Activated CD4-positive, CD25-positive, alpha-beta regulatory T cell treated with anti-CD3 and anti-CD28 coated beads, Interleukin-2, amount 50 U/mL, for 24 hours (primary cell): ENCODE data around the gene KDM4C.

Source experiments
- ATAC-seq, 2 donors: fragments of 150-1000 bp; cut with Tn5 transposase; one replicate each; pipeline ENCODE4 v1.10.0; 2021; ENCODE audit warnings: mild to moderate bottlenecking in 1 of 2, moderate library complexity in 1 of 2

KDM4C gene

GRCh38 chr9:6870650-6871477 lies 113.1 kb downstream of the KDM4C start:
- no peak for ATAC-seq

- peak; percentile 51 to 60 for ATAC-seq
Measured at GRCh38 chr9:6873857-6874256, 116.1 kb downstream of the KDM4C start.

- ATAC-seq: no peak
Measured at GRCh38 chr9:6876195-6876894, 118.6 kb downstream of the KDM4C start.

GRCh38 chr9:6877671-6878161 lies 119.9 kb downstream of the KDM4C start:
- no peak for ATAC-seq

GRCh38 chr9:6880626-6881025 lies 122.9 kb downstream of the KDM4C start:
- ATAC-seq: no peak

GRCh38 chr9:6884101-6884500 lies 126.3 kb downstream of the KDM4C start:
- no peak for ATAC-seq

GRCh38 chr9:6884990-6885389 lies 127.2 kb downstream of the KDM4C start:
- ATAC-seq: no peak

GRCh38 chr9:6887051-6887450 lies 129.3 kb downstream of the KDM4C start:
- ATAC-seq: no peak

- ATAC-seq: no peak
Measured at GRCh38 chr9:6889868-6890267, 132.1 kb downstream of the KDM4C start.

GRCh38 chr9:6893350-6894131 lies 135.8 kb downstream of the KDM4C start:
- ATAC-seq: peak in 1 of 2 donors; percentile 2

GRCh38 chr9:6894135-6894534 lies 136.4 kb downstream of the KDM4C start:
- peak; percentile 82 to 83 for ATAC-seq

- no peak for ATAC-seq
Measured at GRCh38 chr9:6895754-6896153, 138.0 kb downstream of the KDM4C start.

GRCh38 chr9:6896562-6896961 lies 138.8 kb downstream of the KDM4C start:
- ATAC-seq: peak; percentile 60 to 73

GRCh38 chr9:6897207-6897822 lies 139.5 kb downstream of the KDM4C start:
- ATAC-seq: no peak

GRCh38 chr9:6897898-6898302 lies 140.1 kb downstream of the KDM4C start:
- ATAC-seq: no peak

GRCh38 chr9:6899274-6899673 lies 141.5 kb downstream of the KDM4C start:
- no peak for ATAC-seq

GRCh38 chr9:6900440-6900883 lies 142.7 kb downstream of the KDM4C start:
- no peak for ATAC-seq

- ATAC-seq: no peak
Measured at GRCh38 chr9:6901180-6901579, 143.4 kb downstream of the KDM4C start.

- peak; percentile 13 to 51 for ATAC-seq
Measured at GRCh38 chr9:6902423-6902822, 144.7 kb downstream of the KDM4C start.

GRCh38 chr9:6904371-6904770 lies 146.6 kb downstream of the KDM4C start:
- no peak for ATAC-seq

GRCh38 chr9:6905850-6906375 lies 148.1 kb downstream of the KDM4C start:
- no peak for ATAC-seq

- ATAC-seq: no peak
Measured at GRCh38 chr9:6907772-6908381, 150.1 kb downstream of the KDM4C start.
